Thymus (tissue), 11 donors: ENCODE results near the gene ABHD16B. TPM values are rescaled to one million over a fixed set of nuclear protein-coding genes. Genes with fewer than 3 reads are reported as not detected.
A peak's percentile ranks its signal among the peaks of the same experiment; 100 is the strongest.
"Not testable (repeated sequence)": the region's sequence is repeated elsewhere in the genome, so short reads cannot be mapped to it uniquely, and the experiment has no call there.

Experiments
- DNase-seq, 9 donors: peaks; one replicate each; pipeline ENCODE4 v3.0.0-alpha.2; 2013; ENCODE audit warnings: low spot score in 9 of 9, low read depth in 6 of 9, missing footprints in 1 of 9
- H3K27ac ChIP-seq, 2 donors: one replicate each; pipeline ENCODE4 v1.5.1; 2013; ENCODE audit warnings: control low read depth in 1 of 2, low read depth in 1 of 2, low read length in 1 of 2, mild to moderate bottlenecking in 1 of 2, moderate library complexity in 1 of 2
- H3K27me3 ChIP-seq, 2 donors: one replicate each; pipeline ENCODE4 v1.5.1; 2013; ENCODE audit warnings: low read length in 1 of 2; ENCODE audit not compliant: control insufficient read depth in 2 of 2, insufficient read depth in 1 of 2
- H3K36me3 ChIP-seq, 2 donors: one replicate each; pipeline ENCODE4 v1.5.1; 2013; ENCODE audit warnings: low read length in 1 of 2, mild to moderate bottlenecking in 1 of 2, moderate library complexity in 1 of 2; ENCODE audit not compliant: control insufficient read depth in 2 of 2, insufficient read depth in 2 of 2
- H3K4me1 ChIP-seq, 2 donors: one replicate each; pipeline ENCODE4 v1.5.1; 2013; ENCODE audit warnings: low read length in 2 of 2; ENCODE audit not compliant: control insufficient read depth in 2 of 2, insufficient read depth in 2 of 2
- H3K4me3 ChIP-seq, 2 donors: one replicate each; pipeline ENCODE4 v1.5.1; 2013; ENCODE audit warnings: low read length in 2 of 2, control low read depth in 1 of 2, mild to moderate bottlenecking in 1 of 2
- H3K9me3 ChIP-seq, 2 donors: one replicate each; pipeline ENCODE4 v1.5.1; 2013; ENCODE audit warnings: low read length in 1 of 2, mild to moderate bottlenecking in 1 of 2; ENCODE audit not compliant: control insufficient read depth in 2 of 2, insufficient read depth in 1 of 2
- WGBS: extraction: QIAGEN DNeasy Blood & Tissue Kit; methylation state at CpG from one replicate; pipeline ENCODE4 v1.1.7; 2013; 5-methylcytosine and 5-hydroxymethylcytosine counted together
- polyA plus RNA-seq: library from polyadenylated mRNA; stranded (reverse); fragments of 200-250 nt; gene quantifications from one replicate; pipeline ENCODE4 v1.2.3, GENCODE V29; 2013
- total RNA-seq: library from RNA; stranded (reverse); fragments of 120-200 nt; gene quantifications from one replicate; pipeline ENCODE4 v1.2.4, GENCODE V29; 2013
- donor health status: healthy.

The ABHD16B gene
- total and polyA plus RNA-seq, 2 donors = 0.57 TPM; not detected in 1

DNA sequence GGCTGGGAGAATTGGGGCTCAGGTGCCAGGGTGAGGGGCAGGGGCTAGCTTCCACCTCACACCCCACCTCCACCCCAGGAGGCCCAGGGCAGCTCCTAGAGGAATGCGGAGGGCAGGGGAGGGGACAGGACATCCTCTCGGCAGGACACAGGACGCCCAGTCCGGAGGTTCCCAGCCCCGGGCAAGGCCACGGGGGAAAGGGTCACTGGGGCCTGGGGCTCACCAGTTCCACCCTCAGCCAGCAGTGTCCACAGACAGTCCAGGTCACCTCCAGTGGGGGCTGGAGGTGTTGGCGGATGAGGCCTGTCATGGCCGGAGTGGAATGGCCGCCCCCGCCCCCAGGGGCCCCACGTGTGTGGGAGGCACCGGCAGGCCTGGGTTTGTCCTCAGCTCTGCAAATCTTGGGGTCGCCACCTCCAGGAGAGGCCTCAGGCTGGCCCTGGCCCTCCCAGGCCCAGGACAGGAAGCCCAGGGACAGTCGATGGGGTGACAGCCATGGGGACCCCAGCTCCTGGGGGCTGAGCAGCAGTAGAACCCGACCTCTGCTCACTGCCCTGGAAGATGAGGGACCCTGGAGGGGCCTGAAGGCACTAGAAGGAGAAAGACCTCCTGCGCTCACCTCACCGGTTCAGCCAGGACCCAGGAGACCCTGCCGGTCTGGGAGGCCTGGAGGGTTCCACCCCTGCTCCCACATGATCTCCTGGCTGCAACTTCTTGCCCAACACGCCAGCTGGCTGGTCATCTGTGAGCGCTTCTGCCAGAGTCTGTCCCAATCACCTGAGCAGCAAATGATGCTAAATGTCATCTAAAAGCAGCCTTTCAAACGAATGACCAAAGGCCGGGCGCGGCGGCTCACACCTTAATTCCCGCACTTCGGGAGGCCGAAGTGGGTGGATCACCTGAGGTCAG lies 13.0 kb upstream of the ABHD16B start:
- H3K4me1 ChIP-seq = peaks cover 0 to 15% of the 10 kb centered on the region in 2 donors

GRCh38 chr20:63850689-63851547 lies 10.4 kb upstream of the ABHD16B start:
- DNase-seq = no peak
- Histone ChIP-seq H3K4me1 (peaks cover 0 to 30% of the 10 kb centered on the region in 2 donors), H3K27me3 (peaks cover 15 to 68% of the 10 kb centered on the region in 2 donors)

More for the DNA sequence above, 13.0 kb upstream of the ABHD16B start:
- Histone ChIP-seq H3K27me3 (peaks cover 22 to 66% of the 10 kb centered on the region in 2 donors), H3K9me3 (no peaks in the 10 kb centered on the region), H3K36me3 (no peaks in the 10 kb centered on the region), H3K27ac (no peak overlapping the region), H3K4me3 (no peak overlapping the region)
- WGBS = 84% methylated on average over 28 of the region's 28 CpGs
- no peak for DNase-seq

GRCh38 chr20:63851548-63851943 lies 9.8 kb upstream of the ABHD16B start:
- H3K36me3 ChIP-seq, H3K9me3 ChIP-seq, H3K27ac ChIP-seq, DNase-seq, H3K4me3 ChIP-seq: not testable (repeated sequence)
- Histone ChIP-seq H3K27me3 (peaks cover 10 to 68% of the 10 kb centered on the region in 2 donors), H3K4me1 (peaks cover 0 to 23% of the 10 kb centered on the region in 2 donors)
- 97% methylated on average over 14 of the region's 14 CpGs for WGBS

More at GRCh38 chr20:63850689-63851547, 10.4 kb upstream of the ABHD16B start:
- H3K36me3 ChIP-seq = no peaks in the 10 kb centered on the region
- H3K4me3 ChIP-seq = no peak overlapping the region
- H3K27ac ChIP-seq = no peak overlapping the region
- no peaks in the 10 kb centered on the region for H3K9me3 ChIP-seq
- WGBS = 71% methylated on average over 27 of the region's 27 CpGs

DNA sequence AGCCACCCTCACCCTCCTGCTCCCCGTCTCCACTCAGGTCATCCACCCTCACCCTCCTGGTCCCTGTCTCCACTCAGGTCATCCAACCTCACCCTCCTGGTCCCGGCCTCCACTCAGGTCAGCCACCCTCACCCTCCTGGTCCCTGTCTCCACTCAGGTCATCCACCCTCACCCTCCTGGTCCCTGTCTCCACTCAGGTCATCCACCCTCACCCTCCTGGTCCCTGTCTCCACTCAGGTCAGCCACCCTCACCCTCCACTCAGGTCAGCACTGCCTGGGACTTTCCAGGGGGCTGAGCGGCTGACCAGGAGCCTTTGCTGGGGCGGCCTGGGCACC lies 7.6 kb upstream of the ABHD16B start:
- H3K27me3 ChIP-seq = peaks cover 3 to 61% of the 10 kb centered on the region in 2 donors
- H3K4me1 ChIP-seq = peaks cover 7 to 25% of the 10 kb centered on the region in 2 donors
- H3K36me3 ChIP-seq, H3K9me3 ChIP-seq, H3K4me3 ChIP-seq, DNase-seq: not testable (repeated sequence)
- WGBS = 72% methylated on average over 4 of the region's 4 CpGs
- H3K27ac ChIP-seq = peak overlapping the region in 1 of 2 donors; percentile 11

DNA sequence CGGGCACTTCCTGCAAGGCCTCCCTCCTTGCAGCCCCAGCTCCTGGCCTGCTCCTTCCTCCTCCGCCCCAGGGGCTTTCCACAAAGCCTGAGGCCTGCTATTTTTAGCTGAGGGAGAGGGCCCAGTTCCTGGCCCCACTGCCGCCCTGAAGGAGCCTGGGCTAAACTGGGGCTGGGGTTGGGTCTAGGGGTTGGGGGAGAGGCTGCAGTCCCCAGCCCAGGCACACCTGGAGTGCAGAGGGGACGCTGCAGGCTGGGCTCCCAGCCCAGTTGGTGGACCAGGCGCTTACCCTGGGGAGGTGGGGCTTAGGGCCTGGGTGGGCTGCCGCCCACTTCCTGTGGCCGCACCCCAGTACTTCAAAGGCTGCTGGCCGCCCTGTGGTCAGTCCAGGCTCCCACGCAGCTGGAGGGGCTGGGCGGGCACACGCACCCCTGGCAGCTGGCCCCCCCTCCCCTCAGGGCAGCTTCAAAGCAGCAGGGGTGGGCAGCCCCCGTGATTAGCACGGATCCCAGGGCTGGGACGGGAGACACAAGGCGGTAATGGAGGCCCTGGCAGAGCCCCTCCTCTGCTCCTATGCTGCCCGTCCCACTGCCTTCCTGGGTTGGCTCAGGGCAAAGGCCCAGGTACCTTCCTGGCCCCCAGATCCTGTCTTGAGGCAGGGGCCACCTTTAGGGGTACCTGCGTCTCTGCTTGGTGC lies 7.1 kb upstream of the ABHD16B start:
- H3K4me3 ChIP-seq = no peak overlapping the region
- 23% methylated on average over 17 of the region's 17 CpGs for WGBS
- H3K36me3 ChIP-seq = no peaks in the 10 kb centered on the region
- H3K27ac ChIP-seq = peak overlapping the region; percentile 42 to 62
- H3K27me3 ChIP-seq = peaks cover 3 to 62% of the 10 kb centered on the region in 2 donors
- H3K4me1 ChIP-seq = peaks cover 7 to 30% of the 10 kb centered on the region in 2 donors
- peak in 1 of 9 donors; percentile 18 for DNase-seq
- H3K9me3 ChIP-seq = peaks cover 0 to 3% of the 10 kb centered on the region in 2 donors

DNA sequence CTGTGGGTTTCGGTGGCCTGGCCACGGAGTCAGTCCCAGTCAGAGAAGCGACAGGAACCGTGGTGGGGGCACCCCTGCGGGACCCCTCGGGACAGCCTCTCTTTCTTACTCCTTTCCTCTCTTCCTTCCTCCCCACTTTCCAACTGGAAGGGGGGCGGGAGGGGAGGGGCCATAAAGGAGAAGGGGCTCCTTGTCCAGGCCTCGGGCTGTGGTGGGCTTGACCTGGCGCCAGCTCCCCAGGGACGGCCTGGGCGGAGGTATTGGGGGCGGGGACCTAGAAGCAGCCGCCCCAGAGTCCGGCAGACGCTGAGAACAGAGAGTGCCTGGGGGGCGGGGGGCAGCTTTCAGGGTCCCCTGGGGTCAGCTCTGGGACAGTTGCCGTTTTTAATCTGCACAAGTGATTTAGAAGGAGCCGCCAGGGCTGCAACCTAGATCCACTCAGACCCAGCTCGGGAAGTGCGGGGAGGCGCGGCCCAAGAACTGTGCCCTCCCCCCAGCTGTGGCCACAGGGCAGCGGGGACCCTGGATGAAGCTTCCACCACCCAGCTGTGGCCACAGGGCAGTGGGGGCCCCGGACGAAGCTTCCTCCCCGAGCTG lies 6.4 kb upstream of the ABHD16B start:
- Histone ChIP-seq H3K4me1 (peaks cover 7 to 33% of the 10 kb centered on the region in 2 donors), H3K9me3 (peaks cover 0 to 3% of the 10 kb centered on the region in 2 donors), H3K36me3 (no peaks in the 10 kb centered on the region), H3K27me3 (peaks cover 3 to 62% of the 10 kb centered on the region in 2 donors), H3K27ac (no peak overlapping the region), H3K4me3 (no peak overlapping the region)
- DNase-seq = no peak
- WGBS = 50% methylated on average over 26 of the region's 26 CpGs

DNA sequence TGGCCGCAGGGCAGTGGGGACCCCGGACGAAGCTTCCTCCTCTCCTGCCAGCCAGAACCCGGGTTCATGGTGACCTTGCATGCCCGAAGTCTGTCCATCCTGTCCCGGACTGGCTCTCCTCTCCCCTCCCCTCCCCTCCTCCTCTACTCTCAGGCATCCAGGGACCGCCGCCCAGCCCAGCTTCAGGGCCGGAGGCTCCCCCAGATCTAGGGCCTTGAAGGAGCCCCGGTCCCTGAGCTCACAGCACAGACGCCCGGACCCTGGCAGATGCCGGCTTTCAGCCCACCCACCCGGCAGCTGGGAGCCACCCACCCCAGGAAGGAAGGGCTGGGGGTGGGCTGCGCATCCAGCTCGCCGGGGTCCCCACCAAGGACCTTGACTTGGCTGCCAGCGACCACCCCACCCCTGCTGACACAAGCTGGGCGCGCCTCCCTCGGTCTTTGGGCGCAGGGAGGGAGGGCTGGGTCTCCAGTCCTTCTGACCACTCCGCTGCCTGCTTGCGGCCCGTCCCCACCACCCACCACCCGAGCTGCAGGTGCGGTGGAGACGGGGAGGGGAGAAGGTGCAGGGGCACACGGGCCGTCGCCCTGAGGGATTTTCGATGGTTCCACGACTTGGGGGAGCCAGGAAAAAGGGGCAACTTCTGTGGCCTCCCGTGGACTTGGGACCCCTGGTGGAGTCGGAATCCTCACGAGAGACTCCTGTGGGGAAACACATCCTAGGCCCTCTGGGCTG lies 5.8 kb upstream of the ABHD16B start:
- H3K36me3 ChIP-seq = no peaks in the 10 kb centered on the region
- peaks cover 3 to 61% of the 10 kb centered on the region in 2 donors for H3K27me3 ChIP-seq
- DNase-seq = no peak
- no peak overlapping the region for H3K27ac ChIP-seq
- H3K9me3 ChIP-seq = peaks cover 0 to 3% of the 10 kb centered on the region in 2 donors
- H3K4me3 ChIP-seq = no peak overlapping the region
- 92% methylated on average over 36 of the region's 36 CpGs for WGBS
- peaks cover 7 to 33% of the 10 kb centered on the region in 2 donors for H3K4me1 ChIP-seq

DNA sequence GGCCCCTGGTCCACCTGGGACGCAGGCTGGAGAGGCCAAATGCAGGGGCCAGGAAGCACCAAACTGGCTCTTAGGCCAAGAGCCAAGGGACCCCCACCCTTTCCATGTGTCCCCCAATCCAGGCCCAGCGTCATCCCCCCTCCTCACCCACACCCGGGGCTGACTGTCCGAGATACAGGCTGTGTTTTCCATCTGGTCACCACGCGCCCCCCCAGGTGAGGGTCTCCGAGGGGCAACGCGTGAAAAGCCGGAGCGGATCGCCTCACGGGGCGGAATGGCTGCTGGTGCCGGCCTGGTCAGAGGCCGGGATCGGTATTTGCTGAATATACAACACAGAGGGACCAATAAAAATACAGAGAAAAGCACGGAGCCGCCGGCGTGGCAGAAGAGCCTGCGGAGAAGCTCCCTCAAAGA lies 5.2 kb upstream of the ABHD16B start:
- Histone ChIP-seq H3K9me3 (peaks cover 0 to 3% of the 10 kb centered on the region in 2 donors), H3K4me3 (no peak overlapping the region), H3K27me3 (peaks cover 3 to 56% of the 10 kb centered on the region in 2 donors), H3K27ac (no peak overlapping the region), H3K4me1 (peaks cover 7 to 33% of the 10 kb centered on the region in 2 donors), H3K36me3 (no peaks in the 10 kb centered on the region)
- no peak for DNase-seq
- 94% methylated on average over 22 of the region's 22 CpGs for WGBS
